RPMI7951 (cell line): Measurements from ENCODE around the gene KLHL17. TPM values are rescaled to one million over a fixed set of nuclear protein-coding genes. Genes with fewer than 3 reads are reported as not detected.

Source experiments
- DNase-seq: peaks from one replicate; pipeline ENCODE4 v3.0.0-alpha.2; 2012; ENCODE audit warnings: low read depth
- total RNA-seq: library from RNA; depleted of rRNA; stranded (reverse); fragments of >200 nt; shearing (Covaris generic); gene quantifications from 2 replicates; pipeline ENCODE4 v1.2.3, GENCODE V29; 2014; rRNA removed

The KLHL17 gene
- total RNA-seq = 5.0 and 5.4 TPM in 2 replicates

DNA sequence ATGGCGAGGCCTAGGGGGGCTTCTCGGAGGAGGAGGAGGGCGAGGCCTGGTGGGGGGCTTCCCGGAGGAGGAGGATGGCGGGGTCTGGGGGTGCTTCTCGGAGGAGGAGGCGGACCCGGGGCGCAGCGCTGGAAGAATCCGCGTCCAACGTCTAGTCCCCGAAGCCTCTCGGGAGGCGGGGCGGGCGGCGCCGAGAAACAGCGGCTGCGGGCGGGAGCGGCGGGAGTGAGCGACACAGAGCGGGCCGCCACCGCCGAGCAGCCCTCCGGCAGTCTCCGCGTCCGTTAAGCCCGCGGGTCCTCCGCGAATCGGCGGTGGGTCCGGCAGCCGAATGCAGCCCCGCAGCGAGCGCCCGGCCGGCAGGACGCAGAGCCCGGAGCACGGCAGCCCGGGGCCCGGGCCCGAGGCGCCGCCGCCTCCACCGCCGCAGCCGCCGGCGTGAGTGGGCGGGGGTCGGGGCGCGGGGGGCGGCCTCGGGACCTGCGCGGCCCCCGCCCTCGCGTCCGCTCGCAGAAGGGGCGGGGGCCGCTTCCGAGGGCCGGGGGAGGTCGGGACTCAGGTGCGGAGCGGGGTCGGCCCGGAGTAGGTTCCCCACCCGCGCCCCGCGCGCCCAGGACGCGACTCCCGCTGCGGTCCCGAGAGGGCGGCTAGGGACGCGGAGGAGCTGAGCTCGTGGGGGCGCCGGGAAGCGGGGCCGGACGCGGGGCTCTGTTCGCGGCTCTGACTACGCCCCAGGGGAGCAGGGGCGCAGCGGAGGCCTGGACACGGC is at the start of gene KLHL17:
Gene KLHL17 (plus strand): TSS at position 222 of the 769 bp plus-strand sequence. CDS start 110 bp downstream, at position 332.
- peak; percentile 70 for DNase-seq

DNA sequence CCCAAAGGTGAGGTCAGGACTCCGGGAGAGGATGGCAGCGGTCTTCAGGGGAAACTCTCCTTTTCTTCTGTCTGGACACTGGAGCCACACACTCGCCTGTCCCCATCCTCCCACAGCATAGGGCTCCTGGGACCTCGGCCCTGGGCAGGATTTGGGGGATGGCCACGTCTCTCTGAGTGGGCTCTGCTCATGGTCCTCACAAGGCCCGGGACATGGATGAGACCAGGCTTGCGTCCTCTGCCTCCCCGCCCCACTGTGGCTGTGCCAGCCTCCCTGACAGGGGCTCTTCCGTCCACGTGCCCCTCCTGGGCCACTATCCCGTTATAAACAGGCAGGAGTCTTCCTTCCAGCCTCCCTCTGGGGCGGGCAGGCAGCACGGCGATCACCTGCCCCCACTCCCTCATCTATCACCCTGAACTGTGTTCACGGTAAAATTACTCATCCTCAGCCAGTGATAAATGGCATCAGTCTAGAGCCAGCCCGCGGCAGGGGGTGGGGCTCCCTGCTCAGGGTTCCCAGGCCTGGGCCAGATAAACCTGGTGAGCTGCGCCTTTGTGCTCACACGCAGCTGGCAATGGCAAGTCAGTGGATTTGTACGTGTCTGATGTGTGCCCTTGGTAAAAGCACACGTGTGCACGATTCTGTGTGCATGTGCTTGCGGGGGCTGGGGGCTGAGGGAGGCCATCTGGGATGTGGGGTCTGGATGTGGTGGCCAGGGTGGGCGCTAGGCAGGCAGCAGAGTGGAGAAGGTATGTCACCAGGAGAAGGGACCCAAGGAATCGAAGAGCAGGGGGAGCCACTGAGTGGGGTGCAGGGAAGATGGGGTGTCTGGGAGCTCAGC is 49.3 kb upstream of the KLHL17 start:
- peak; percentile 51 for DNase-seq

DNA sequence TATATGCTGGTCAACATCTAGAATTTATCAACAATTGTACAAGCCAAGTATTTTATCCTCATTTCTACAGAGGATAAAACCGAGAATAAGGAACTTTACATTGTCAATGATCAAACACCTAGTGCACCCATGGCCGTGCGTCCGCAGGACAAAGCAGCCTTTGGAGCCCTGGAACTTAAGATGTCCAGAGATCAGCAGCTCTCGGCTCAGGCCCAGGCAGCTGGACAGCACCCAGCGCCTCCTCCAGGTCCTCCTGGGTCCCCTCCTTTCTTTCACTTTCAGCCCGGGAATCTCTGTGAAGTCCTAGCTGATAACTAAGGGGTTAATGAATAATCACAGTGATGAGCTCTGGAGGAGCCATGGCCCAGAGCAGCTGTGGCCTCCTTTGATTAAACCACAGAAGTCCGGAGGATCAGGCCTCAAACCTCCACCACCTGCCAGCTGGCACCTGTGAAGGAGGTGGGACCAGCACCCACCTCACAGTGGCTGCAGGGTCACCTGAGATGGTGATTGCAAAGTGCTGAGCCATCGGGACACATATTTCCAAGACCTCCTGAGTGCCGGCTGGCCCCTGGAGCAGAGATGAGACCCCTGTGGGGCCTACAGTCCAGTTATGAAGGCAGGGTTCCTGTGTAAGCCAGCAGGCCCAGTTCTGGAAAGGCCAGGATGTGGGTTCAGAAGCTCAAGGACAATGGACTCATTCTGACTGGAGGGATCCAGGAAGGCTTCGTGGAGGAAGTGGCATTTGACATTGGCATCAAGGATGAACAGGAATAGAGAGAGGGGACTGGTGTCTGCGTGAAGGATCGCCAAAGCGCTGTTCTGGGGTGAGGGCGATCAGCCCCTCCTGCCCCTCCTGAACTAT is 48.3 kb upstream of the KLHL17 start:
- no peak for DNase-seq

DNA sequence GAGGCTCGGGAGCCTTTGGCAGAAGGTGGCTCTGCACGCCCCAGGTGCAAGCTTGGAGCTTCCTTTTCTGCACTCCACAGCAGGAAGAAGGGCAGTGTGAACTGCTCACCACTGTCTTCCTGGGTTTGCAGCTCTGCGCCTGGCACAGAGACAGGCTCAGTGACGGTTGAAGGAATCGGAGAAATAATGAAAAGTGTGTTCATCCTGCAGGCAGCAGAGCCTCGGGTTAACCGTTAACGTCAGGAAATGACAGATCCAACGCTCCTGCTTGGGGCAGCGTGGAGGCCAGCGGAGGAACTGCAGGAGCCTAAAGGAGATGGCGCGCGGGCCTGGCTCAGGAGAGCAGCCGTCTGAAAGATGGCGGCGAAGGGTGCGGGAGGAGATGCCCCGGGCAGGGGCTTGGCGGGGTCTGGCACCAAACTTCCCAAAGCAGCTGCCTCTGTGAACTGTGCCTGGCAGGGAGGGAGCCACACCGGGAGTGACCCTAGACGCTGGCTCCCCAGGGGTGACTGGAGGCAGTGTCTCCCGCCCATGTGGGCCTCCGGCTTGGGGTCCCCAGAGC is 47.6 kb upstream of the KLHL17 start:
- DNase-seq = peak; percentile 38

DNA sequence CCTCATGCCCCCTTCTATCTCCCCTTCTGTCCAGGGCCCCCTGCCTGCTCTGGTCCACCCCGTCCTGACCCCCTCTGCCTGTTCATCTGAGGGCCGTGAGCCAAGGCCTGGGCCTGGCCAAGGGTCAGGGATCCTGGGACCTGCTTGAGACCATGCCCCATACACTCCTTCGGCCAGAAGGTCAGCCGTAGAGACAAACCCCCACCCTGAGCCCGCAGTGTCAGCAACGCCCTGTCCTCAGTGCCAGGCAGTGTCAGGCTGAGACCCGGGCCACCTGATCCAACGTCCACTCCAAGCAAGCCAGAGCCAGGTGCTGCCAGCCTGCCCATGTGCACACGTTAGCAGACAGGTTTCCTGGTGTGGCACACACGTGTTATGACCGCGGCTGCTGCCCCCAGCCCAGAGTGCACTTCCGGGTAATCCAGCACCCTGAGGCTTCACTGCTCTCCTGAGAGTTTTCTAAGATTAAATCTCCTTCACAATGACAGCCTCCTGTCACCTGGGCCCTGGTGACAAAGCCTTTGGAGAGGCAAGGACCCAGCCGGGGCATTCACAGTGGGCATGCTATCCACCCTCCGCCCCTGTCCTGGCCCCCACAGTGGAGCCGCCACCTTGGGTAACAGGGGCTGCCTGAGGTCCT is 46.8 kb upstream of the KLHL17 start:
- no peak for DNase-seq

DNA sequence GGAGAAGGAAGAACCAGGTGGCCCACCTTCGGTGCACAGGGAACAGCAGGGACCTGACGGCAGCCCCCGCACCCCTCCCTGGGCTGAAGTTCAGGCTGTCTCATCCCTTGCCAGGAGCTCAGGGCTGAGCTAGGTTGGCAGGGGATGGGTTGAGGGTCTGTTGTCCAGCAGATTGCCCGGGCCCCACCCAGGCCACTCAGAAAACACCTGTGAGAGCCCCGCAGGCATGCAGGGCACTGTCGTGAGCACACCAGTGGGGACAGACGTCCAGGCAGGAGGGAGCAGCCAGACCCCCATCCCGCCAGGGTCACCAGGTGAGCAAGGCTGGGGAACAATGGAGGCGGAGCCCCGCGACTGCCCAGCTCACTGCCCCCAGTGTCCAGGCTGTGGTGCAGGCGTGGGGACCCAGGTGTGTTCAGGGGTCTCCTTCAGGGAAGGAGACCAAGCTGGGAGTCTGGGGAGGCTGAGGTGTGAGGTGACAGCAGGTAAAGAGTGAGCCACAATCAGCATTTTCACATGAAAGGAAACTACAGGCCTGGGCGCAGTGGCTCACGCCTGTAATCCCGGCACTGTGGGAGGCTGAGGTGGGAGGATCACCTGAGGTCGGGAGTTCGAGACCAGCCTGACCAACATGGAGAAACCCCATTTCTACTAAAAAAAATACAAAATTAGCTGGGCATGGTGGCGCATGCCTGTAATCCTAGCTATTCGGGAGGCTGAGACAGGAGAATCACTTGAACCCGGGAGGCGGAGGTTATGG is 46.1 kb upstream of the KLHL17 start:
- DNase-seq = no peak

DNA sequence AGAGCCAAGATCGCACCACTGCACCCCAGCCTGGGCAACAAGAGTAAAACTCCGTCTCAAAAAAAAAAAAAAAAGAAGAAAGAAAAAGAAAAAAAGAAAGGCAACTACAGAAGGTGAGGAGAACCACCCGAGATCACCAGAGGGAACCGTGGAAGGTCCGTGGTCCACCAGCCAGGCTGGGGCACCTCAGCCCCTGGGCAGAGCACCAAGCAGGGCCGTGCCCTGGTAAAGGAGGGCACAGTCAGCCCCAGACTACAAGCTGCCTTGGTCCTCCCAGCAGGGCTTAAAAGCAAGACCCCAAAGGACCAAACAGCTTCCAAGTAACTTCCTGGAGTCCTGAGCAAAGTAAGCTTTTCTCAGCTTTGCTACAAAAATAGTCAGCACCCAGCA is 45.5 kb upstream of the KLHL17 start:
- no peak for DNase-seq

DNA sequence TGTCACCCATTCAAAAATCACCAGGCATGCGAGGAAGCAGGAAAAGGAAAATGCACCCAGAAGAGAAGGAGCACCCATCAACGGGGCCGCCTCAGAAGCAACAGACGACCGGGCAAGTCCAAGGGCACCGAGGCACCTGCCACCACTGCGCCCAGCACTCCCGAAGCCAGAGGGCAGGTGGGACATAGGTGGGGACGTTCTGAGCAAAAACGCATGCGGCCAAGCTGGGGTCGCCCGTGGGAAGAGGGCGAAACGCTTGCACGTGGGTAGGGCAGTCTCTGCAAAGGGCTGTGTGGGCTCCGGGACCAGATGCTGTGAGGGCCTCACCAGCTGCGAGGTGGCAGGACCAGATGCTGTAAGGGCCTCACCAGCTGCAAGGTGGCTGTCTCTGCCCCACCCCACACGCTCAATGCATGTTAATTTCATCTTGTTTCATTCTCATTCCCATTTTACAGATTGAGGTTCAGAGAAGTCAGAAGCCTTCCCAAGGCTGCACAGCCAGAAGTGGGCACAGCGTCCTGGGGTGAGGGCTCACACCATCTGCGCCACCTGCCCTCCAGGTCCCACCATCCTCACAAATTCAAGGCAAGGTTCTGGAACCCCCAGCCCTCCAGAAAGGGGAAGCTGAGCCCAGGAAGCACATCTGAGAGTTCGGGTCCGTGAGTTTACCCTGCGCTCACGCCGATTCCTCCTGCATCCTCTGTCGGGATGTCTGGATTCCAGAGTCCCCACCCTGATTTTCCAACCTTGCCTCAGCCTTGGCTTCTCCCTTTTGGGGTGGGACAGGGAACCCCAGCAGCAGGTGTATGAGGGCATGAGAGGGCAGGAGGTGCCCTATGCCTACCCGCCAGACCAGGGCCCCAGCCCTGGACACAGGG is 44.9 kb upstream of the KLHL17 start:
- no peak for DNase-seq

DNA sequence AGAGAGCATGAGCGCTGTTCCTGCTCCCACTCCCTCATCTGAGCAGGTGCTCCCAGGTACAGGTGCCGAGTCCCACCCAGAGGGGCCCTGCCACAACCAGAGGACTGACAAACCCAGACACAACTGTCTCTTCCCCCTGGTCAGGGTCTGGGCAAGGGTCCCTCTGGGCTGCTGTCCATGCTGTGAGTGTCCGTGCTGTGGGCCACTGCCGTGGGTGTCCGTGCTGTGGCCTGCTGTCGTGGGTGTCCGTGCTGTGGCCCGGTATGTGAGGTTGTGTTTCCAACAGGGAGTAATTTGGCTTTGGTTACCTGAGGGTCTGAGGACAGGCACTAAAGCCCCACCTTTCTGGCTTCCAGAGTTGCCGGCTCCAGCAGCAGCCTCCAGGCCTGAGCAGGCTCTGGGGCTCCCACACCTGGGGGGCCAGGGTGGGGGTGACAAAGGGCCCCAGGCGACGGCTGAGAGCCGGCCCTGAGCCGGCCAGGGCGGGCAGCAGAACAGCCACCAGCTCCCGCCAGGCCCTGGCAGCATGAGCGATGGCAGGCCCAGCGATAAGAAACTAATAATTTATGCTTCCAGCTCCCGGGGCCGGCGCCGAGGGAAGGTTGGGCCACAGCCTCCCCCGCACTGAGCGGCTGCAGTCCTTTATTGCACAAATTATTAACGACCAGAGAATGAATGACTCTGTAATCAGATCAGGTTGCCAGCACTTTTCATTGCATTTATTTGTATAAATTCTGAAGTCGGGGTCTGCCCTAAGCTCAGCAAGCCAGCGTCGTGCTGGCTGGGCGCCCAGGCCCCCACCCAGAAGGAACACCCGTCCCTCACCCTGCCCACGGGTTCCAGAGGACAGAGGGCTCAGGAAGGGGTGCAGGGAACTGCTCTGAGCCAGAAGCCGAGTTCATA is 44.0 kb upstream of the KLHL17 start:
- no peak for DNase-seq

DNA sequence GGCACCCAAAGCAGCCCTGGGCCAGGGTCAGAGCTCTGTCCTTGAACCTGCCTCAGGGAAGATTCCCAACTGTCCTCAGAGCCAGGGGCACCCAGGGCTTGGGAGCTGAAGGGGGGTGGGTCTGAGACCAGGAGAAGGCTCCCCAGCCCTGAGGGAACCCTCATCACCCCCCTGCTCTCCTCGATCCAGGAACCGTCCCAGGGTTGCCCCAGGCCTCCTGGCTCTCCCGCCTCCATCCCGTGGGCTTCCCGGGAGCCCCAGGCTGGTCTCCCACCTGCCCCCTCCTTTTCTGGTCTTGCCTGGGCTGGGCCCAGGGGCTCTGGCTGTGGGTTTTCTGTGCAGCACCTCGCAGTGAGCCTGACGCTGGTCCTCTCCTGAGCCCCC is 43.3 kb upstream of the KLHL17 start:
- DNase-seq = no peak

DNA sequence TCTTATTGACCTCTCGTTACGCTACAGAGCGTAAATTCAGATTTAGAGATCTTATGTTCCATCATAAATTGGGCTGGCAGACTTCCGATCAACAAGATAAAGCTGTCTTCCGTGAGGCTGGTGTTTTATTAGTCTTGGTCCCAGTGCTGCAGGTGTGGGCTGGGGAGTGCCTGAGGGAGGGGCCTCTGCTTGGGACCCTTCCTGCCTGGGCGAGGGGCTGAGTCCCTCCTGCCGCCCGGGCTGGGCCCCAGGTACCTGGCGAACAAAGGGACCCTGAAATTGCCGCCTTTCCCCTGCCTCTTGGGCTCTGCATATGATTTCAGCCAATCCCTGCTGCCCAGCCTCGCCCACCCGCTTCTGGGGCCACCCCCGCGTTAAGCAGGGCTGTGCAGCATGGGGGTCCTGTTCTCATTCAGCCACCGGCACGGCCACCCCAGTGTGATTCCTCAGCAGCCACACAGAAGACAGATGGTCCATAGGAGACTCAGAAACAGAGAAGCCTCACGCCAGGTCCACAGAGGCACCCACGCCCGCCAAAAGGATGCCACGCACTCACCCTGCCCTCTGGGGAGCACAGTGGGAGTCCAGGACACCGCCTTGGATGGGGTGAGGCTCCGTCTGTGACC is 42.8 kb upstream of the KLHL17 start:
- DNase-seq = no peak

DNA sequence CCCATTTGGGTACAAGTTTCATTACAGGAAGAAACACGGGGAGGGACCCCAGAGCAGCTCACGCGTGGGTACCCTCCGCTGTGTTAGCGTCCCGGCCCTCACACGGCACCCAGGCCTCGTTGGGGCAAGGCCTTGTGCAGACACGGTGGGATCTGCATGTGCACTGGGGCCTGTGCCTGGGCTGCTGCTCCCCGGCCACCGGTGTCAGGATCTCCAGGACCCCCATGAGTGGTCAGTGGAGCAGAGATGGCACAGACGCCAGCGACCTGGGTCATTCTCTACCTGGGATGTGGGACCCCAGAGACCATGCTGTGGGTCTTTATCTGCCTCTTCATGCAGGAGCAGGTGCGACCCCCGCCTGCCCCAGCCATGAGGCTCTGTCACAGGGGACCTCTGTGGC is 42.0 kb upstream of the KLHL17 start:
- no peak for DNase-seq

DNA sequence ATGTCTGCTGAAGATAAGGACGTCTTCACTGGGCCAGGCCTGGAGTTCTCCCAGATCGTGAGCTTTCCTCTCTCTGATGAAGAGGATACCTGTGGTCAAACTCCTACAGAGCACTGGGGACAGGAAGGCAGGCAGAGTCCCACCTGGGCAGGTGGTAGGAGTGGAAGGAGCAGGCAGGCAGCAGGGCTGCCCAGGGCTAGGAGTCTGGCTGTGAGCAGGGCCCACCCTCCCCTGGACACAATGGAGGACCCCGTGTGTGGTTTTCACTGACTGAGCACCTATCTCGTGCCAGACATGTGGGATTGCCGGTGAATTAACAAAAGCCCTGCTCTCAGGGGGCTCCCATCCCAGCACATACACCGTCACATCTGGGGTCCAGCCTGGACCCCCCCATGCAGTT is 41.5 kb upstream of the KLHL17 start:
- DNase-seq = no peak

DNA sequence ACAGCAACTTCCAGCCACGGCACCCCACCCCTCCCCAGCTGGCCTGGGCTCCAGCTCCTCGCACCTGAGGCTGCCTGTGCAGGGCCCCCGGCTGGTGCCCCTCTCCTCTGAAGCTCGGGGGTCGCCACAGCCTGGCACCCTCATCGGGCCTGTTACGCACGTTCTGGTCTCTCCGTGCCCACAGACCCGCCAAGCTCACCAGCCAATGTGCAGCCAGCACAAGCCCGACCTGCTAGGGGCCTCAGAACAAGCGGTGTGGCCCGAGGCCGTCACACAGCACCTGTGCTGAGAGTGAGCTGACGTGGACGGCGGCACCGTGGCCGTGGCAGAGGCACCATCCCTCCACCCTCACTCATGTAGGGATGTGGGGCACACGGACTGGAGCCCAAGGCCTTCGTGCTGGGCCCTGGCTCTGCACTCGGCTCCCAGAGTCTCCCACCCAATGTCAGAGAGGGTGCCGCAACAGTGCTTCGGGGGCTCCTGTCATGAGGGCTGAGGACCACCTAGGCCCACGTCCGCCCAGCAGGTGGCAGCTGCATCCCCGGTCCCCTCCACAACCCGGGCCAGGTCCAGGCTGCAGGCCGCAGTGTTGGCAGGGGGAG is 41.0 kb upstream of the KLHL17 start:
- DNase-seq = no peak

DNA sequence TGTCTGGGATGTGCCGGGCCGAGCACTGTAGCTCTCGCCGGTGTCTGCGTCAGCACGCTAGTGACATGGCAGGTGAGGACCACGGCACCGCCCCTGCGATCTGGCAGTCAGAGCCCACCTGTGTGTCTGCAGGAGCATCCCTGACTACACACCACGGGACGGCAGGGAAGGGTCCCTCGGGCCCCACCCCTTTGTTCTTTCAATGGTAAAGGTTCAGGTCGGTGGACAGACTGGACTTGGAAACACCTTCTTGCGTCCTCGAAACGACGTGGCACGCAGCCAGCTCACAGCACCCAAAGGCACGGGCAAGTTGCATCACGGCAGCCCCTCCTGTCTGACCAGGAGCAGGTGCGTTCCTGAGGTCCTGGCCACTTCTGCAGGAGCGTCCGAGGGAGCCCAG is 40.4 kb upstream of the KLHL17 start:
- no peak for DNase-seq

DNA sequence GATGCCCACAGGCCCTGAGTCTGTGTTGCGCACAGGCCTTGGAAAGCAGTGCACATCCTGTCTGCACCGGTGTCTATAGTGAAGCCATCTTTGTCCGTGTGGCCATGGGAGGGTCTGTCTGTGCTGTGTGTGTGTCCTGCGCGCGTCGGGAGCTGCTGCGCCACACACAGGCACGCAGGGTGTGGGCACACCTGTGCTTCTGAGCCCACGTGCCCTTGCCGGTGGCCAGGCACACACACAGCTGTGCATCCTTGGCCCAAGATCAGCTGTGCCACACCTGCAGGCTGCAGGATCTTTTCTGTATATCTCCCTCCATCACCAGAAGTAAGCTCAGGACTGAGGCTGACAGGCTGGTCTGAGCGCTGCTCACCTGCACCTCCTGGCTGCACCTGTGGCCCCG is 39.9 kb upstream of the KLHL17 start:
- DNase-seq = no peak

DNA sequence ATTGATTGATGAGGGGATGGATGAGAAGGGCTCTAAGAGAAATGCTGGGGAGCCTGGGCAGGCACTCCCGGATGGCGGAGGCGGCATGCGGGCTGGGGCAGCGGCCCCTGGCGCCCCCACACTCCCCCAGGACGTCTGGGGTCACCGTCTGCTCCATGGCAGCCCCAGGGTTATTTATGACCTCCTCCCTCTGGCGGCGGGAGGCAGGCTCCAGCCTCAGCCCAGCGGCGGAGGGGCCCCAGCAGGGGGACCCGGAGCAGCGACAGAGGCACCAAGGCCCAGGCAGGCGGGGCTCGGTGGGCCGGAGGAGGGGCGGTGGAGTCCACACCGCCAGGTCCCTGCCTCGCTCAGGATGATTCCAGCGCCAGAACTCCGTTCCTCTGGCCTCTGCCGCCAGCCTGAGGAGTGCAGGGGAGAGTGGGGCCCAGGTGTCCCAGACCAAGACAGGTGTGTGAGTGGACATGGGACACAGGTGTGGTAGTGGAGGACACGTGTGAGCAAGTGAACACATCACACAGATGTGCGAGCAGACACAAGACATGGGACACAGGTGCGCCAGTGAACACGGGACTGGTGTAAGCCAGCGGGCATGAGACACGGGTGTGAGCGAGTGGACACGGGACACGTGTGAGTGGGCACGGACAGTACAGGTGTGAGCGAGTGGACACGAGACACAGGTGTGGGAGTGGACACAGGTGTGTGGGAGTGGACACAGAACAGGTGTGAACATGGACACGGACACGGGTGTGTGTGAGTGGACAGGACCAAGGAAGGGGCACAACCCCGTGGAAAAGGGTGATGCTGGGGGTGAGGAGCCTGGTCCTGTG is 39.2 kb upstream of the KLHL17 start:
- DNase-seq = peak; percentile 73
